Adrenal gland (tissue), 12 donors: ENCODE data around the gene HMOX2. TPM values are rescaled to one million over a fixed set of nuclear protein-coding genes. Genes with fewer than 3 reads are reported as not detected.

Experiments
- DNase-seq, 7 donors: peaks; one replicate each; pipeline ENCODE4 v3.0.0-alpha.2; 2019 to 2020
- H3K27ac ChIP-seq, 5 donors: fragments of 200-600 bp; sonication (generic) in 4 of 5; 1 replicate in 3 of 5; 2 replicates in 2 of 5; pipeline versions ENCODE4 v1.5.1 to v1.8.0; 2016 to 2020; ENCODE audit warnings: mild to moderate bottlenecking in 1 of 5
- H3K27me3 ChIP-seq: fragments of 200-600 bp; 2 replicates; pipeline ENCODE4 v1.8.0; 2021
- H3K36me3 ChIP-seq, 2 donors: fragments of 200-600 bp; replicated peaks in 1 of 2; 1 replicate in 1 of 2; 2 replicates in 1 of 2; pipeline versions ENCODE4 v1.5.1 to v1.8.0; 2018 to 2022
- H3K4me1 ChIP-seq, 2 donors: fragments of 200-600 bp; replicated peaks in 1 of 2; 1 replicate in 1 of 2; 2 replicates in 1 of 2; pipeline versions ENCODE4 v1.5.1 to v1.8.0; 2018 to 2021
- H3K4me3 ChIP-seq, 4 donors: fragments of 200-600 bp; sonication (generic) in 3 of 4; one replicate each; pipeline ENCODE4 v1.5.1; 2016 to 2018
- H3K9me3 ChIP-seq, 3 donors: fragments of 200-600 bp; sonication (generic) in 1 of 3; replicated peaks in 1 of 3; 1 replicate in 2 of 3; 2 replicates in 1 of 3; pipeline versions ENCODE4 v1.5.1 to v1.8.0; 2016 to 2021
- CTCF ChIP-seq, 6 experiments: fragments of 450-650 bp in 4 of 6; fragments of 200-600 bp in 2 of 6; sonication (generic) in 1 of 6; IDR thresholded peaks; 1 replicate in 5 of 6; 2 replicates in 1 of 6; pipeline versions ENCODE4 v1.5.1 to v1.8.0; 2016 to 2021; ENCODE audit warnings: antibody characterized with exemption in 6 of 6, mild to moderate bottlenecking in 2 of 6, moderate library complexity in 1 of 6
- POLR2A ChIP-seq, 2 donors: fragments of 450-650 bp; IDR thresholded peaks; one replicate each; pipeline ENCODE4 v1.6.1; 2017; ENCODE audit warnings: antibody characterized with exemption in 2 of 2, mild to moderate bottlenecking in 2 of 2, moderate library complexity in 1 of 2
- WGBS, 4 donors: extraction: QIAGEN DNeasy Blood & Tissue Kit in 2 of 4; methylation state at CpG; one replicate each; pipeline versions ENCODE4 v1.1.5 to v1.1.7; 2013 to 2017; 5-methylcytosine and 5-hydroxymethylcytosine counted together
- intact Hi-C, 2 donors: fragments of 100-400 bp; cut with DNase I; formaldehyde crosslinking; loops; one replicate each; pipeline versions ENCODE4 v1.14.1 to v1.15.0; 2022 to 2023
- polyA plus RNA-seq, 3 donors: library from polyadenylated mRNA; stranded (reverse); fragments of 200-250 nt in 2 of 3; fragments of 350-450 nt in 1 of 3; fragmentation: Illumina TruSeq in 1 of 3; extraction: RNeasy Lipid Tissue Mini Kit (QIAGEN cat#74804) in 1 of 3; gene quantifications; one replicate each; pipeline ENCODE4 v1.2.3, GENCODE V29; 2013 to 2014
- small RNA-seq, 2 donors: library from RNA; depleted of rRNA; stranded (forward); fragments of <200 nt; gene quantifications; one replicate each; pipeline ENCODE3, GENCODE V24; 2016
- total RNA-seq, 9 donors: library from RNA; depleted of rRNA in 4 of 9; stranded (reverse); fragments of >200 nt in 4 of 9; fragments of 120-200 nt in 1 of 9; fragmentation: NEBNext Ultra II Directional in 1 of 9; extraction: Animal tissue kit (Norgen Biotek cat#: 25700) in 1 of 9; gene quantifications; one replicate each; pipeline versions ENCODE4 v1.1.0 to v1.2.4, GENCODE V29; 2013 to 2023
- donor health status: healthy with polysubstance abuse.
- donor health status: Bipolar disorder and iron deficiency.
- donor health status: DM: yes; HTN: yes; CAD: no.
- donor health status: DM: no; HTN: no; CAD: no.
- donor health status: DM: no; HTN: no; CAD: no.
- donor health status: DM: yes; HTN: yes; CAD: no.

The HMOX2 gene
- total and polyA plus RNA-seq, 12 donors: 36.1 to 114 (median 65.6) TPM

DNA sequence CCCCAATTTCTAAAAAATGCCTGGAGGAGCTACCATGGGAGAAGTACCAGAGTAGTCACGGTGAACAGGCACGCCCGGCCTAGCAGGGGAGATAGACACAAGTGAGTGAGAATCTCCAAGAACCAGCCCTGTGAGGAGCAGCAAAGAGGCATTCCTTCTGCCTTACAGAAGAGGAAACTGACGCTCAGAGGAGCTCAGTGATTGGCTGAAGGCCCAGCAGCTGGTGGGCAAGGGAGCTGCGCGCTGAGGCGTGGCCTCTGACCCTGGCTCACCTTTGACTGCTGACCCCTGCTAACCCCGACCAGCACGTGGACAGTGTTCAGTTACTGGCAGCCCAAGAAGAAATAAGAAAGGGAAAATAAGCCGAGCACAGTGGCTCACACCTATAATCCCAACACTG lies 81.8 kb downstream of the HMOX2 start:
- Histone ChIP-seq H3K4me3 (no peak overlapping the region), H3K9me3 (no peaks in the 10 kb centered on the region), H3K4me1 (no peaks in the 10 kb centered on the region), H3K36me3 (no peaks in the 10 kb centered on the region), H3K27ac (no peak overlapping the region), H3K27me3 (no peaks in the 10 kb centered on the region)
- TF ChIP-seq POLR2A (IDR thresholded peaks at IDR 0.05): no peak
- TF ChIP-seq CTCF (IDR thresholded peaks at IDR 0.05): no peak
- WGBS, 4 donors: 66 to 84% (median 78%) methylated on average over 10 of the region's 10 CpGs
- no peak for DNase-seq
- intact Hi-C loops: no loop called here

Small RNAs within 50 kb of the gene (small RNA-seq; reads per million reads assigned to genes)
- gene AC012676.2: 0 reads per million in 2 donors

Other genes starting within 250 kb of the HMOX2 start
- 1 to 10 TPM in 2 of 9 donors, under 1 TPM in 5, not detected in 2; 0.29 to 1.8 (median 0.58) TPM for gene SRL, start 234.3 kb upstream of the HMOX2 start, total RNA-seq
- gene SRL, start 234.3 kb upstream of the HMOX2 start, polyA plus RNA-seq: under 1 TPM; 0.24 to 0.57 (median 0.46) TPM
- gene TFAP4, start 203.4 kb upstream of the HMOX2 start, total RNA-seq: 10 to 100 TPM in 2 of 9 donors, 1 to 10 TPM in 7; 2.5 to 15.4 (median 6.1) TPM
- 10 to 100 TPM in 1 of 3 donors, 1 to 10 TPM in 2; 3.3 to 10.3 (median 4.5) TPM for gene TFAP4, start 203.4 kb upstream of the HMOX2 start, polyA plus RNA-seq
- 10 to 100 TPM in 8 of 9 donors, 1 to 10 TPM in 1; 3.3 to 36.2 (median 17.9) TPM for gene GLIS2, start 160.3 kb upstream of the HMOX2 start, total RNA-seq
- 10 to 100 TPM in 2 of 3 donors, 1 to 10 TPM in 1; 2.0 to 16.7 (median 13.4) TPM for gene GLIS2, start 160.3 kb upstream of the HMOX2 start, polyA plus RNA-seq
- gene PAM16, start 125.1 kb upstream of the HMOX2 start, total RNA-seq: 100 to 1,000 TPM in 1 of 9 donors, 10 to 100 TPM in 8; 35.5 to 162 (median 55.3) TPM
- gene PAM16, start 125.1 kb upstream of the HMOX2 start, polyA plus RNA-seq: 100 to 1,000 TPM in 2 of 3 donors, 10 to 100 TPM in 1; 25.0 to 310 (median 285) TPM
- 10 to 100 TPM in 8 of 9 donors, 1 to 10 TPM in 1; 2.2 to 44.7 (median 21.7) TPM for gene VASN, start 104.5 kb upstream of the HMOX2 start, total RNA-seq
- gene VASN, start 104.5 kb upstream of the HMOX2 start, polyA plus RNA-seq: 10 to 100 TPM in 2 of 3 donors, under 1 TPM in 1; 0.77 to 23.9 (median 15.5) TPM
- 10 to 100 TPM in 8 of 9 donors, 1 to 10 TPM in 1; 10.0 to 56.5 (median 35.8) TPM for gene CORO7, start 59.8 kb upstream of the HMOX2 start, total RNA-seq
- gene CORO7, start 59.8 kb upstream of the HMOX2 start, polyA plus RNA-seq: 10 to 100 TPM in 2 of 3 donors, 1 to 10 TPM in 1; 4.3 to 61.0 (median 27.9) TPM
- 100 to 1,000 TPM in 2 of 9 donors, 10 to 100 TPM in 7; 55.0 to 122 (median 80.1) TPM for gene DNAJA3, start 50.5 kb upstream of the HMOX2 start, total RNA-seq
- gene DNAJA3, start 50.5 kb upstream of the HMOX2 start, polyA plus RNA-seq: 100 to 1,000 TPM in 1 of 3 donors, 10 to 100 TPM in 2; 21.9 to 166 (median 25.6) TPM
- gene NMRAL1, start 1.8 kb upstream of the HMOX2 start, total RNA-seq: 100 to 1,000 TPM in 1 of 9 donors, 10 to 100 TPM in 8; 51.3 to 104 (median 79.3) TPM
- 100 to 1,000 TPM in 2 of 3 donors, 10 to 100 TPM in 1; 35.0 to 139 (median 126) TPM for gene NMRAL1, start 1.8 kb upstream of the HMOX2 start, polyA plus RNA-seq
- 10 to 100 TPM; 26.0 to 68.0 (median 48.4) TPM for gene CDIP1, start 62.4 kb downstream of the HMOX2 start, total RNA-seq
- gene CDIP1, start 62.4 kb downstream of the HMOX2 start, polyA plus RNA-seq: 10 to 100 TPM; 23.6 to 41.6 (median 24.5) TPM
- gene C16orf96, start 79.9 kb downstream of the HMOX2 start, total RNA-seq: under 1 TPM; 0.14 to 0.61 (median 0.30) TPM
- under 1 TPM in 2 of 3 donors, not detected in 1; 0.07 to 0.16 TPM for gene C16orf96, start 79.9 kb downstream of the HMOX2 start, polyA plus RNA-seq
- gene UBALD1, start 138.5 kb downstream of the HMOX2 start, total RNA-seq: 10 to 100 TPM; 12.0 to 34.3 (median 17.4) TPM
- 10 to 100 TPM in 2 of 3 donors, 1 to 10 TPM in 1; 3.7 to 92.7 (median 31.9) TPM for gene UBALD1, start 138.5 kb downstream of the HMOX2 start, polyA plus RNA-seq
- gene MGRN1, start 148.4 kb downstream of the HMOX2 start, total RNA-seq: 10 to 100 TPM; 17.5 to 94.1 (median 71.8) TPM
- gene MGRN1, start 148.4 kb downstream of the HMOX2 start, polyA plus RNA-seq: 10 to 100 TPM; 23.3 to 35.6 (median 27.3) TPM
- gene NUDT16L1, start 217.2 kb downstream of the HMOX2 start, total RNA-seq: 10 to 100 TPM; 45.4 to 99.3 (median 53.9) TPM
- gene NUDT16L1, start 217.2 kb downstream of the HMOX2 start, polyA plus RNA-seq: 10 to 100 TPM; 16.3 to 36.2 (median 28.1) TPM